Esophagus muscularis mucosa (tissue), 3 donors: ENCODE measurements around the gene RNF111.

Experiments
- CTCF ChIP-seq, 3 experiments: fragments of 200-600 bp in 2 of 3; fragments of 450-650 bp in 1 of 3; sonication (generic) in 2 of 3; IDR thresholded peaks; one replicate each; pipeline ENCODE4 v1.5.1; 2017 to 2019; ENCODE audit warnings: antibody characterized with exemption in 3 of 3, mild to moderate bottlenecking in 2 of 3, moderate library complexity in 1 of 3
- POLR2A ChIP-seq: fragments of 450-650 bp; IDR thresholded peaks from one replicate; pipeline ENCODE4 v1.6.1; 2017; ENCODE audit warnings: antibody characterized with exemption, moderate library complexity, mild to moderate bottlenecking, low read depth
- POLR2AphosphoS5 ChIP-seq, 2 donors: sonication (generic); formaldehyde crosslinking; IDR thresholded peaks; one replicate each; pipeline ENCODE4 v1.6.1; 2017; ENCODE audit warnings: antibody characterized with exemption in 2 of 2

- TF ChIP-seq POLR2AphosphoS5 (IDR thresholded peaks at IDR 0.05) (no peak), CTCF (IDR thresholded peaks at IDR 0.05) (no peak), POLR2A (no peak)
Measured at GRCh38 chr15:59042041-59042440, 54.6 kb downstream of the RNF111 start.
